Heart right ventricle (tissue), 16 donors: Measurements from ENCODE around the gene PCGF5. TPM values are rescaled to one million over a fixed set of nuclear protein-coding genes. Genes with fewer than 3 reads are reported as not detected.

ENCODE experiments used
- ATAC-seq, 8 donors: fragments of 200-7000 bp; cut with Tn5 transposase; one replicate each; pipeline ENCODE4 v1.9.1; 2020; ENCODE audit warnings: mild to moderate bottlenecking in 8 of 8, moderate library complexity in 8 of 8, moderate number of reproducible peaks in 1 of 8
- DNase-seq, 2 donors: peaks; one replicate each; pipeline ENCODE4 v3.0.0-alpha.2; 2020
- H3K27ac ChIP-seq, 10 donors: fragments of 200-600 bp; sonication (generic) in 2 of 10; one replicate each; pipeline versions ENCODE4 v1.5.0 to v1.8.0; 2020 to 2022; ENCODE audit warnings: mild to moderate bottlenecking in 3 of 10
- H3K27me3 ChIP-seq, 7 donors: fragments of 200-600 bp; one replicate each; pipeline ENCODE4 v1.8.0; 2021 to 2022; ENCODE audit warnings: mild to moderate bottlenecking in 2 of 7
- H3K36me3 ChIP-seq, 9 donors: fragments of 200-600 bp; sonication (generic) in 1 of 9; one replicate each; pipeline versions ENCODE4 v1.5.0 to v1.8.0; 2020 to 2022; ENCODE audit warnings: mild to moderate bottlenecking in 2 of 9
- H3K4me1 ChIP-seq, 9 donors: fragments of 200-600 bp; sonication (generic) in 1 of 9; one replicate each; pipeline versions ENCODE4 v1.5.0 to v1.8.0; 2020 to 2022; ENCODE audit warnings: mild to moderate bottlenecking in 4 of 9
- H3K4me3 ChIP-seq, 10 donors: fragments of 200-600 bp; sonication (generic) in 2 of 10; one replicate each; pipeline versions ENCODE4 v1.5.0 to v1.8.0; 2020 to 2022; ENCODE audit warnings: mild to moderate bottlenecking in 7 of 10, moderate library complexity in 2 of 10
- H3K9me3 ChIP-seq, 11 donors: fragments of 200-600 bp in 10 of 11; sonication (generic) in 2 of 11; one replicate each; pipeline versions ENCODE4 v1.5.0 to v1.8.0; 2013 to 2022; ENCODE audit warnings: mild to moderate bottlenecking in 2 of 11, control low read depth in 1 of 11, moderate library complexity in 1 of 11
- CTCF ChIP-seq, 9 donors: fragments of 200-600 bp; sonication (generic) in 2 of 9; IDR thresholded peaks; one replicate each; pipeline versions ENCODE4 v1.5.0 to v1.8.0; 2021 to 2022; ENCODE audit warnings: antibody characterized with exemption in 9 of 9, mild to moderate bottlenecking in 5 of 9, moderate library complexity in 1 of 9
- WGBS, 2 donors: extraction: QIAGEN DNeasy Blood & Tissue Kit; methylation state at CpG; one replicate each; pipeline ENCODE4 v1.1.7; 2013; ENCODE audit warnings: inconsistent platforms in 1 of 2; 5-methylcytosine and 5-hydroxymethylcytosine counted together
- intact Hi-C, 10 donors: fragments of 100-400 bp; cut with DNase I; formaldehyde crosslinking; loops; one replicate each; pipeline versions ENCODE4 v1.11.1 to v1.14.2; 2022
- polyA plus RNA-seq, 2 donors: library from polyadenylated mRNA; stranded (reverse); fragments of 200-250 nt; gene quantifications; one replicate each; pipeline ENCODE4 v1.2.3, GENCODE V29; 2013
- total RNA-seq, 10 donors: library from RNA; stranded (reverse); fragmentation: NEBNext Ultra II Directional in 3 of 10; extraction: Animal tissue kit (Norgen Biotek cat#: 25700) in 3 of 10; gene quantifications; one replicate each; pipeline versions ENCODE4 v1.2.1 to v1.2.4, GENCODE V29; 2021 to 2023
- donor health status: Arrhythmogenic right ventricular cardiomyopathy.
- donor health status: ischemic (EF 13 %, LVEDD 7.1; RV severe dilation, severe dysfunction).
- donor health status: healthy with polysubstance abuse.
- donor health status: DM: no; HTN: yes; CAD: no.
- donor health status: DM: no; HTN: no; CAD: no.
- donor health status: ischemic (EF 25% LVEDD 6.9; RV normal size, moderate dysfunction).
- donor health status: ischemic (EF 25% LVEDD 5.7; RV mildly dilated, moderate dysfunction).
- donor health status: healthy.
- donor health status: DM: yes; HTN: yes; CAD: no.
- donor health status: Ischemic cardiomyopathy.
- donor health status: ischemic (EF 35%, LVEDD 5.7; RV mildly dilated, moderate dysfunction).
- donor health status: nonischemic (EF 11% LVEDD 7.7; RV severe dilation, severe dysfunction).
- donor health status: DM: yes; HTN: yes; CAD: no.
- donor health status: PGD.
- donor health status: ischemic (EF 29% LVEDD 5.4; RV normal size, mild dysfunction).
- donor health status: nonischemic (EF 23%, LVEDD 6.1; RV moderate dilation, normal function).

PCGF5 gene
- total and polyA plus RNA-seq, 12 donors = 46.2 to 104 (median 76.5) TPM

- peak overlapping the region in 1 of 10 donors; percentile 13 for H3K27ac ChIP-seq
- no peak for TF ChIP-seq CTCF (IDR thresholded peaks at IDR 0.05)
- H3K9me3 ChIP-seq = no peaks in the 10 kb centered on the region
- ATAC-seq = peak in 2 of 8 donors; percentile 17 to 39
- intact Hi-C loops = loop anchor here in 7 of 10 donors (2.0 to 10.0 kb wide), 8 partner anchors 83 to 331 kb away; partner anchors contain the start of gene ANKRD1 (in 1 of the 7)
- H3K4me1 ChIP-seq = peaks cover 0 to 49% (median 21%) of the 10 kb centered on the region in 9 donors
- WGBS, 2 donors = 48 to 62% methylated on average over 1 of the region's 1 CpG
- no peaks in the 10 kb centered on the region for H3K27me3 ChIP-seq
- H3K36me3 ChIP-seq = peaks cover 0 to 36% (median 9%) of the 10 kb centered on the region in 9 donors
- no peak overlapping the region for H3K4me3 ChIP-seq
- DNase-seq = no peak
Observed at GRCh38 chr10:91247360-91248111, 27.1 kb downstream of the PCGF5 start.

- DNase-seq = no peak
- Histone ChIP-seq H3K36me3 (peaks cover 0 to 53% (median 18%) of the 10 kb centered on the region in 9 donors), H3K9me3 (no peaks in the 10 kb centered on the region), H3K27me3 (no peaks in the 10 kb centered on the region), H3K4me1 (peaks cover 0 to 42% (median 13%) of the 10 kb centered on the region in 9 donors), H3K4me3 (no peak overlapping the region), H3K27ac (peak overlapping the region in 5 of 10 donors; percentile 5 to 44 (median 29))
- ATAC-seq = no peak
- TF ChIP-seq CTCF (IDR thresholded peaks at IDR 0.05) = no peak
- WGBS, 2 donors = 42 to 52% methylated on average over 3 of the region's 3 CpGs
- intact Hi-C loops = loop anchor here (2.0 to 10.0 kb wide), 20 partner anchors 85 to 369 kb away; partner anchors contain the start of gene ANKRD1 (in 1 of the 10)
Observed at GRCh38 chr10:91249700-91250099, 29.2 kb downstream of the PCGF5 start.

- WGBS, 2 donors = 31 to 33% methylated on average over 1 of the region's 1 CpG
- Histone ChIP-seq H3K27me3 (no peaks in the 10 kb centered on the region), H3K4me1 (peaks cover 0 to 37% (median 13%) of the 10 kb centered on the region in 9 donors), H3K9me3 (peaks cover 0 to 6% (median 0%) of the 10 kb centered on the region in 11 donors), H3K4me3 (no peak overlapping the region), H3K27ac (peak overlapping the region in 4 of 10 donors; percentile 5 to 44 (median 20)), H3K36me3 (peaks cover 0 to 59% (median 24%) of the 10 kb centered on the region in 9 donors)
- intact Hi-C loops = loop anchor here (2.0 to 10.0 kb wide), 14 partner anchors 88 to 370 kb away; no protein-coding TSS in a partner anchor
- ATAC-seq = peak in 1 of 8 donors; percentile 42
- no peak for TF ChIP-seq CTCF (IDR thresholded peaks at IDR 0.05)
- DNase-seq = no peak
Observed at GRCh38 chr10:91250341-91250740, 29.9 kb downstream of the PCGF5 start.

- H3K27ac ChIP-seq = no peak overlapping the region
- H3K36me3 ChIP-seq = peaks cover 0 to 71% (median 34%) of the 10 kb centered on the region in 9 donors
- H3K4me1 ChIP-seq = peaks cover 0 to 27% (median 12%) of the 10 kb centered on the region in 9 donors
- ATAC-seq (peak in 7 of 8 donors; percentile 59 to 83 (median 70)), DNase-seq (peak in 1 of 2 donors; percentile 45)
- intact Hi-C loops = loop anchor here (1.0 to 10.0 kb wide), 17 partner anchors 89 to 371 kb away; no protein-coding TSS in a partner anchor
- H3K4me3 ChIP-seq = no peak overlapping the region
- H3K27me3 ChIP-seq = no peaks in the 10 kb centered on the region
- peak; percentile 85 to 97 (median 94) for TF ChIP-seq CTCF (IDR thresholded peaks at IDR 0.05)
- H3K9me3 ChIP-seq = peaks cover 0 to 14% (median 0%) of the 10 kb centered on the region in 11 donors
Observed at GRCh38 chr10:91251430-91252056, 31.1 kb downstream of the PCGF5 start.
